ENCODE data around the gene TUBB3. TPM values are rescaled to one million over a fixed set of nuclear protein-coding genes. Genes with fewer than 3 reads are reported as not detected.

Gene TUBB3
- total RNA-seq, 6 experiments from 2014 or later, result 0.13 to 0.86 (median 0.36) TPM; not detected in 2

GRCh38 chr16:89899879-89900481, 23.2 kb upstream of the TUBB3 start:
- no peak for ATAC-seq
- 92% methylated on average over 16 of the region's 20 CpGs for WGBS (ENCODE audit: insufficient coverage, low coverage, low lambda C conversion rate, missing lambda C conversion rate)
- TF ChIP-seq CTCF (IDR thresholded peaks at IDR 0.05), result no peak
- no peak for TF ChIP-seq POLR2A (IDR thresholded peaks at IDR 0.05)
- Histone ChIP-seq H3K27ac (no peak overlapping the region), H3K27me3 (no peaks in the 10 kb centered on the region), H3K9me3 (no peaks in the 10 kb centered on the region), H3K4me3 (no peak overlapping the region), H3K4me1 (no peaks in the 10 kb centered on the region), H3K36me3 (peaks cover 0 to 68% (median 27%) of the 10 kb centered on the region in 4 donors)
- DNase-seq, result no peak
- intact Hi-C loops (cut with DNase I), result no loop called here

GRCh38 chr16:89900885-89901284, 22.3 kb upstream of the TUBB3 start:
- ATAC-seq (no peak), DNase-seq (no peak)
- Histone ChIP-seq H3K4me3 (no peak overlapping the region), H3K4me1 (no peaks in the 10 kb centered on the region), H3K36me3 (peaks cover 0 to 59% (median 26%) of the 10 kb centered on the region in 4 donors), H3K27ac (no peak overlapping the region), H3K9me3 (no peaks in the 10 kb centered on the region), H3K27me3 (no peaks in the 10 kb centered on the region)
- intact Hi-C loops (cut with DNase I), result no loop called here
- TF ChIP-seq POLR2A (IDR thresholded peaks at IDR 0.05), result no peak
- TF ChIP-seq CTCF (IDR thresholded peaks at IDR 0.05), result no peak
- WGBS (ENCODE audit: insufficient coverage, low coverage, low lambda C conversion rate, missing lambda C conversion rate), result no CpG with 5 or more reads among the region's 17 CpGs

DNA sequence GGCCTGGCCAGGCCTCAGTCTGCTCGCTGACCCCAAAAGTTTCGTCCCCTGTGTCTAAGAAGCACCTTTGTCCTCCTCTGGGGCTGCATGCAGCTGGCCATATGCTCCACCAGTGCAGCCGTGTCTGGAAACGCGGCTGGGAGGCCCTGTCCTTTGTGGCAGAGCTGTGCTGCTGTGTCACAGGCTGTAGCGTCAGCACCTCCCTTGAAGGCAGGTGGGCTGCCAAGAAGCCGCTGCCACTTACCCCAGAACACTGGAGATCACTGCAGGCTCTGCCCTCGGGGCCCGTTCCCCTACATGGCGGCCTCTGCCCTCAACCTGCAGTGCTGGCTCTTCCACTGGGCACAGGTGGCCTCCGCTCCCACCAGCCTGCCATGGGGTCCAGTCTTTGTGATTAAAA, 20.2 kb upstream of the TUBB3 start:
- no peak overlapping the region for H3K4me3 ChIP-seq
- H3K27me3 ChIP-seq, result no peaks in the 10 kb centered on the region
- ATAC-seq (peak in 1 of 4 donors; percentile 21), DNase-seq (no peak)
- no peak for TF ChIP-seq POLR2A (IDR thresholded peaks at IDR 0.05)
- no peak for TF ChIP-seq CTCF (IDR thresholded peaks at IDR 0.05)
- no peaks in the 10 kb centered on the region for H3K4me1 ChIP-seq
- no peak overlapping the region for H3K27ac ChIP-seq
- no peaks in the 10 kb centered on the region for H3K9me3 ChIP-seq
- WGBS (ENCODE audit: insufficient coverage, low coverage, low lambda C conversion rate, missing lambda C conversion rate), result 92% methylated on average over 2 of the region's 11 CpGs
- intact Hi-C loops (cut with DNase I), result no loop called here
- H3K36me3 ChIP-seq, result peaks cover 0 to 52% (median 22%) of the 10 kb centered on the region in 4 donors

GRCh38 chr16:89903908-89904515, 19.1 kb upstream of the TUBB3 start:
- no peak overlapping the region for H3K4me3 ChIP-seq
- no peaks in the 10 kb centered on the region for H3K27me3 ChIP-seq
- no peak for TF ChIP-seq CTCF (IDR thresholded peaks at IDR 0.05)
- no peak for TF ChIP-seq POLR2A (IDR thresholded peaks at IDR 0.05)
- peaks cover 0 to 48% (median 17%) of the 10 kb centered on the region in 4 donors for H3K36me3 ChIP-seq
- H3K27ac ChIP-seq, result no peak overlapping the region
- no peaks in the 10 kb centered on the region for H3K4me1 ChIP-seq
- ATAC-seq (no peak), DNase-seq (no peak)
- intact Hi-C loops (cut with DNase I), result no loop called here
- 43% methylated on average over 1 of the region's 19 CpGs for WGBS (ENCODE audit: insufficient coverage, low coverage, low lambda C conversion rate, missing lambda C conversion rate)
- H3K9me3 ChIP-seq, result no peaks in the 10 kb centered on the region

Measured in right lobe of liver (tissue), 6 donors.